ENCODE measurements around the gene SLC38A11.
"Not testable (repeated sequence)": the region's sequence is repeated elsewhere in the genome, so short reads cannot be mapped to it uniquely, and the experiment has no call there.

DNA sequence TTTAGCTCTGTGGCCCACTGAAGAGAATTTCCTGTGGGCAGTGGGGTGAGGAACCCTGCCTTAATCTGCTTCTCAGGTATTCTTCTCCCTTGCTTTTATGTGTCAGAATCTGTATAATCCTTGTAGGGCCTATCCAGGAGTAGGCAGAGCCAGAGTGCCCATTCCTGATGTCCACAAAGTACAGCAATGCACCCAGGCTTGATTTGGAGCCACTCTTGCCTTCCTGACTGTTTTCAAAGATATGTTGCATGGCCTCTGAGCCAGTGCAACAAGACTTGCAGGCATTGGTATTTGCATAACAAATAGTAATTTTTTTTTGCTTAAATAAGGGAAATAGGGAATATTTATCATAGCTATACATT is 36.7 kb upstream of the SLC38A11 start:
- TF ChIP-seq, protein P1, sequence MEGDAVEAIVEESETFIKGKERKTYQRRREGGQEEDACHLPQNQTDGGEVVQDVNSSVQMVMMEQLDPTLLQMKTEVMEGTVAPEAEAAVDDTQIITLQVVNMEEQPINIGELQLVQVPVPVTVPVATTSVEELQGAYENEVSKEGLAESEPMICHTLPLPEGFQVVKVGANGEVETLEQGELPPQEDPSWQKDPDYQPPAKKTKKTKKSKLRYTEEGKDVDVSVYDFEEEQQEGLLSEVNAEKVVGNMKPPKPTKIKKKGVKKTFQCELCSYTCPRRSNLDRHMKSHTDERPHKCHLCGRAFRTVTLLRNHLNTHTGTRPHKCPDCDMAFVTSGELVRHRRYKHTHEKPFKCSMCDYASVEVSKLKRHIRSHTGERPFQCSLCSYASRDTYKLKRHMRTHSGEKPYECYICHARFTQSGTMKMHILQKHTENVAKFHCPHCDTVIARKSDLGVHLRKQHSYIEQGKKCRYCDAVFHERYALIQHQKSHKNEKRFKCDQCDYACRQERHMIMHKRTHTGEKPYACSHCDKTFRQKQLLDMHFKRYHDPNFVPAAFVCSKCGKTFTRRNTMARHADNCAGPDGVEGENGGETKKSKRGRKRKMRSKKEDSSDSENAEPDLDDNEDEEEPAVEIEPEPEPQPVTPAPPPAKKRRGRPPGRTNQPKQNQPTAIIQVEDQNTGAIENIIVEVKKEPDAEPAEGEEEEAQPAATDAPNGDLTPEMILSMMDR (IDR thresholded peaks at IDR 0.05) = not testable (repeated sequence)
- TF ChIP-seq POLR2A (IDR thresholded peaks at IDR 0.05) = not testable (repeated sequence)

Measured in testis (tissue), 2 donors.